GM06990 (cell line): Measurements from ENCODE around the gene TXLNG.
A peak's percentile ranks its signal among the peaks of the same experiment; 100 is the strongest.

Source experiments
- DNase-seq: peaks from one replicate; pipeline ENCODE4 v3.0.0-alpha.2; 2011; ENCODE audit not compliant: insufficient read length; ENCODE audit errors: extremely low read depth
- H3K27me3 ChIP-seq: replicated peaks from 2 replicates; pipeline ENCODE4 v1.6.0; 2011; ENCODE audit warnings: low read length; ENCODE audit not compliant: control insufficient read depth, insufficient read depth
- H3K36me3 ChIP-seq: 2 replicates; pipeline ENCODE4 v1.5.1; 2011; ENCODE audit warnings: low read length; ENCODE audit not compliant: control insufficient read depth, insufficient read depth
- H3K4me3 ChIP-seq: replicated peaks from 2 replicates; pipeline ENCODE4 v1.5.1; 2011; ENCODE audit warnings: low read depth, mild to moderate bottlenecking, control low read depth, low read length
- CTCF ChIP-seq: IDR thresholded peaks from 2 replicates; pipeline ENCODE4 v1.5.1; 2011; ENCODE audit warnings: low read length, control low read depth, mild to moderate bottlenecking, inconsistent platforms; ENCODE audit not compliant: insufficient read depth, poor library complexity, severe bottlenecking

Gene TXLNG

GRCh38 chrX:16828124-16828908 lies 42.0 kb downstream of the TXLNG start:
- no peak for TF ChIP-seq CTCF

GRCh38 chrX:16832301-16832700 lies 46.0 kb downstream of the TXLNG start:
- no peak overlapping the region for H3K4me3 ChIP-seq
- no peaks in the 10 kb centered on the region for H3K27me3 ChIP-seq
- DNase-seq: no peak
- TF ChIP-seq CTCF: no peak
- H3K36me3 ChIP-seq: peaks cover 9% of the 10 kb centered on the region

More at GRCh38 chrX:16828124-16828908, 42.0 kb downstream of the TXLNG start:
- peaks cover 4% of the 10 kb centered on the region for H3K36me3 ChIP-seq
- no peak for DNase-seq
- H3K4me3 ChIP-seq: no peak overlapping the region
- no peaks in the 10 kb centered on the region for H3K27me3 ChIP-seq

GRCh38 chrX:16834806-16835205 lies 48.5 kb downstream of the TXLNG start:
- no peak for DNase-seq
- Histone ChIP-seq H3K27me3 (no peaks in the 10 kb centered on the region), H3K36me3 (peaks cover 9% of the 10 kb centered on the region), H3K4me3 (no peak overlapping the region)
- TF ChIP-seq CTCF: no peak

- peak; percentile 51 for DNase-seq
- Histone ChIP-seq H3K27me3 (no peaks in the 10 kb centered on the region), H3K36me3 (peaks cover 11% of the 10 kb centered on the region), H3K4me3 (no peak overlapping the region)
- no peak for TF ChIP-seq CTCF
Measured at GRCh38 chrX:16836371-16836770, 50.1 kb downstream of the TXLNG start.

GRCh38 chrX:16838202-16839066 lies 52.2 kb downstream of the TXLNG start:
- DNase-seq: no peak
- Histone ChIP-seq H3K4me3 (no peak overlapping the region), H3K27me3 (no peaks in the 10 kb centered on the region), H3K36me3 (peaks cover 11% of the 10 kb centered on the region)
- no peak for TF ChIP-seq CTCF
